Fibroblast of pulmonary artery (primary cell): ENCODE data around the gene ZSCAN31.
A peak's percentile ranks its signal among the peaks of the same experiment; 100 is the strongest.
"Not testable (repeated sequence)": the region's sequence is repeated elsewhere in the genome, so short reads cannot be mapped to it uniquely, and the experiment has no call there.

Experiments used
- DNase-seq: peaks from one replicate; pipeline ENCODE4 v3.0.0-alpha.2; 2010; ENCODE audit warnings: low read depth
- H3K4me3 ChIP-seq: replicated peaks from 2 replicates; pipeline ENCODE4 v1.5.1; 2011; ENCODE audit warnings: low read depth, mild to moderate bottlenecking, control low read depth, low read length, moderate library complexity
- CTCF ChIP-seq: IDR thresholded peaks from 2 replicates; pipeline ENCODE4 v1.5.1; 2011; ENCODE audit warnings: mild to moderate bottlenecking, control low read depth, low read length, inconsistent platforms; ENCODE audit errors: missing control alignments

Gene ZSCAN31

DNA sequence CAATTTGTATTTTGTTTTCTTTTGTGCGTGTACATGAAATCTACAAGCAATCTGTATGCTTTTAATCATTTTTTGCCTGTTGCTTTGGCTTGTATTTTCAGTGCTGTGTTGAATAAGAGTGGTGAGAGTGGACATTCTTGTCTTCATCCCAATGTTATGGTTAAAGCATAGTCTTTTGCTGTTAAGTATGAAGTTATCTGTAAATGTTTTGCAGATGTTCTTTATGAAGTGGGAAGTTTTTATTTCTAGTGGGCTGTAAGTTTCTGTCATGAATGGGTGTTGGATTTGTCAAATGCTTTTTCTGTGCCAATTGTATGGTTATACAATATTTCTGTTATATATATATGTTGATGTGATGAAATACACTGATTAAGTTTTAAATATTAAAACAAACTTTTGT lies 38.0 kb upstream of the ZSCAN31 start:
- H3K4me3 ChIP-seq, result no peak overlapping the region
- no peak for DNase-seq
- TF ChIP-seq CTCF, result no peak

GRCh38 chr6:28371706-28372451 lies 35.9 kb upstream of the ZSCAN31 start:
- H3K4me3 ChIP-seq, result no peak overlapping the region
- TF ChIP-seq CTCF, result no peak
- peak; percentile 12 for DNase-seq

- no peak overlapping the region for H3K4me3 ChIP-seq
- DNase-seq, result no peak
- TF ChIP-seq CTCF, result no peak
These were observed 35.3 kb upstream of the ZSCAN31 start for GRCh38 chr6:28371280-28371679.

DNA sequence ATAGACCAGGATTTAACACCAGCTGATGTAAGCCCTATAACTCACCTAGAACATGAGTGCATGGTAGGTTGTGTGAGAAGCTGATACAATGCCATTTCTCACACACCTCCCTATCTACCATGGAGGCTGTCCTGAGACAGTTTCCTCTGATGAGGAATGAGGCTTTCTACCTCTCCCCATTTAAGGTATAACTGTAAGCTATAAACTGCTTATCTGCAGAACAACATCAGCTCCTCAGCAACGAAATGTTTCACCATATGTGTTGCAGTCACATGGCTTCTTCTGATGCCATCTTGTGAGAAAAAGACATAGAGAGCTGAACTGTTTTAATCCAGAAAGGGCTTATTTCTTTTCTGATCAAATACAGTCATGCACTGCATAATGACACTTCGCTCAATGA lies 34.5 kb upstream of the ZSCAN31 start:
- H3K4me3 ChIP-seq, result no peak overlapping the region
- TF ChIP-seq CTCF, result no peak
- DNase-seq, result no peak

DNA sequence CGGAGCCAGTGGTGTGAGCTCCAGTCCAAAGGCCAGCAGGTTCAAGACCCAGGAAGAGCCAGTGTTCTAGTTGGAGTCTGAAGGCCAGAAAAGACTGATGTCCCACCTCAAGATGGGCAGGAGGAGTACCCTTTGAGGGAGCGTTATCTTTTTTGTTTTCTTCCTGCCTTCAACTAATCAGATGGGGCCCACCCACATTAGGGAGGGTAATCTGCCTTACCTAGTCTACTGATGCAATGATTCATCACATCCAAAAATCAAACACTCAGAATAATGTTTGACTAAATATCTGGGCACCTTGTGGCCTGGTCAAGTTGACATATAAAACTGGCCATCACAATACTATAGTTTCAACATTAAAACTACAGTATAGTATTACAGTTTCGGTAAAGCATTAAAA lies 33.5 kb upstream of the ZSCAN31 start:
- DNase-seq, result no peak
- H3K4me3 ChIP-seq, result no peak overlapping the region
- no peak for TF ChIP-seq CTCF

DNA sequence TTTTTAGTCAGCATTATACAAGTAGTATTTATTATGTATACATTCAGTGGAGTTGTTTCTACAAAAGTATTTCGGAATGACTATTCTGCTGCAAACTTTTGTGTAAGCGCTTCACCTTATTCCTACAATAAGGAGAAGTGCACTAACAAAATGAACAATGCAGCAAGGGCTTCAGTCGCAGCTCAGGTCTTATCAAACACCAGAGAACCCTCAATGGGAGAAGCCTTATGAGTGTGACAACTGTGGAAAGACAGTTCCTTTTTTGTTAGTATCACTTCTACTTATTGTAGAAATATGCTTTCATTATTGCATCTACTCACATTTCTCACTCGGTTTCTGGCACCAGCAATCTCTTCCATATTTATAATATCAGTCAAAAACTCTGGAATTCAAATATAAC lies 32.6 kb upstream of the ZSCAN31 start:
- no peak for TF ChIP-seq CTCF
- DNase-seq, result no peak
- H3K4me3 ChIP-seq, result no peak overlapping the region

- DNase-seq, H3K4me3 ChIP-seq: not testable (repeated sequence)
These were observed 29.6 kb upstream of the ZSCAN31 start for GRCh38 chr6:28365590-28365989.
